Upper lobe of left lung (tissue), 6 donors: ENCODE measurements around the gene CALHM5. TPM values are rescaled to one million over a fixed set of nuclear protein-coding genes. Genes with fewer than 3 reads are reported as not detected.
"Not testable (repeated sequence)": the region's sequence is repeated elsewhere in the genome, so short reads cannot be mapped to it uniquely, and the experiment has no call there.

Experiments used
- ATAC-seq, 2 donors: fragments of 200-7000 bp; cut with Tn5 transposase; one replicate each; pipeline ENCODE4 v1.9.1; 2022; ENCODE audit warnings: mild to moderate bottlenecking in 2 of 2, moderate library complexity in 2 of 2; ENCODE audit not compliant: low FRiP score in 2 of 2
- DNase-seq, 2 donors: peaks; one replicate each; pipeline ENCODE4 v3.0.0-alpha.2; 2019 to 2020
- H3K27ac ChIP-seq, 4 donors: fragments of 200-600 bp; sonication (generic); one replicate each; pipeline ENCODE4 v1.5.1; 2016 to 2019
- H3K27me3 ChIP-seq, 4 donors: fragments of 200-600 bp; sonication (generic); one replicate each; pipeline ENCODE4 v1.5.1; 2017 to 2019
- H3K36me3 ChIP-seq, 4 donors: fragments of 200-600 bp; sonication (generic); one replicate each; pipeline ENCODE4 v1.5.1; 2016 to 2019
- H3K4me1 ChIP-seq, 4 donors: fragments of 200-600 bp; sonication (generic); one replicate each; pipeline ENCODE4 v1.5.1; 2018 to 2019
- H3K4me3 ChIP-seq, 4 donors: fragments of 200-600 bp; sonication (generic); one replicate each; pipeline ENCODE4 v1.5.1; 2017 to 2019; ENCODE audit warnings: mild to moderate bottlenecking in 2 of 4, moderate library complexity in 1 of 4
- H3K9me3 ChIP-seq, 4 donors: fragments of 200-600 bp; sonication (generic); one replicate each; pipeline ENCODE4 v1.5.1; 2018 to 2019
- CTCF ChIP-seq, 6 experiments: fragments of 450-650 bp in 4 of 6; fragments of 200-600 bp in 2 of 6; sonication (generic) in 2 of 6; IDR thresholded peaks; one replicate each; pipeline ENCODE4 v1.5.1; 2016 to 2019; ENCODE audit warnings: antibody characterized with exemption in 6 of 6
- EP300 ChIP-seq, 4 donors: sonication (generic); formaldehyde crosslinking; IDR thresholded peaks; one replicate each; pipeline ENCODE4 v1.5.1; 2017; ENCODE audit warnings: antibody characterized with exemption in 4 of 4, control low read depth in 2 of 4
- POLR2A ChIP-seq, 4 donors: fragments of 450-650 bp; IDR thresholded peaks; one replicate each; pipeline ENCODE4 v1.5.1; 2016 to 2017; ENCODE audit warnings: antibody characterized with exemption in 4 of 4, mild to moderate bottlenecking in 2 of 4
- POLR2AphosphoS5 ChIP-seq, 2 donors: sonication (generic); formaldehyde crosslinking; IDR thresholded peaks; one replicate each; pipeline ENCODE4 v1.5.1; 2017; ENCODE audit warnings: antibody characterized with exemption in 2 of 2
- WGBS, 2 donors: methylation state at CpG; one replicate each; pipeline ENCODE4 v1.1.5; 2017 to 2018; 5-methylcytosine and 5-hydroxymethylcytosine counted together
- total RNA-seq, 6 donors: library from RNA; depleted of rRNA in 4 of 6; stranded (reverse); fragments of >200 nt in 4 of 6; gene quantifications; one replicate each; pipeline versions ENCODE4 v1.1.0 to v1.2.1, GENCODE V29; 2016 to 2021
- donor health status: DM: no; HTN: no; CAD: no; lungs with moderate emphysema.
- donor health status: DM: no; HTN: yes; CAD: no; lungs with severe emphysema.

CALHM5 gene
- total RNA-seq, 6 donors from 2014 or later = 0.76 to 2.9 (median 1.2) TPM

- no peak for ATAC-seq
- TF ChIP-seq POLR2AphosphoS5 (IDR thresholded peaks at IDR 0.05) = no peak
- no peak for TF ChIP-seq EP300 (IDR thresholded peaks at IDR 0.05)
- no peak for TF ChIP-seq POLR2A (IDR thresholded peaks at IDR 0.05)
- no peak for TF ChIP-seq CTCF (IDR thresholded peaks at IDR 0.05)
- 87 to 91% methylated on average over 1 of the region's 1 CpG for WGBS, 2 donors
- no peak overlapping the region for H3K27ac ChIP-seq
- H3K27me3 ChIP-seq = no peaks in the 10 kb centered on the region
- no peaks in the 10 kb centered on the region for H3K4me1 ChIP-seq
- H3K9me3 ChIP-seq = no peaks in the 10 kb centered on the region
- DNase-seq = no peak
- H3K36me3 ChIP-seq = no peaks in the 10 kb centered on the region
- H3K4me3 ChIP-seq = no peak overlapping the region
Observed at GRCh38 chr6:116491610-116492330, 19.7 kb upstream of the CALHM5 start.

- H3K4me1 ChIP-seq = no peaks in the 10 kb centered on the region
- no peak overlapping the region for H3K27ac ChIP-seq
- H3K9me3 ChIP-seq = no peaks in the 10 kb centered on the region
- no peak overlapping the region for H3K4me3 ChIP-seq
- H3K36me3 ChIP-seq = no peaks in the 10 kb centered on the region
- DNase-seq (no peak), ATAC-seq (no peak)
- TF ChIP-seq POLR2A (IDR thresholded peaks at IDR 0.05) (no peak), POLR2AphosphoS5 (IDR thresholded peaks at IDR 0.05) (no peak), CTCF (IDR thresholded peaks at IDR 0.05) (no peak), EP300 (IDR thresholded peaks at IDR 0.05) (no peak)
- 69 to 81% methylated on average over 6 of the region's 6 CpGs for WGBS, 2 donors
- no peaks in the 10 kb centered on the region for H3K27me3 ChIP-seq
Observed at GRCh38 chr6:116492331-116493067, 18.9 kb upstream of the CALHM5 start.

DNA sequence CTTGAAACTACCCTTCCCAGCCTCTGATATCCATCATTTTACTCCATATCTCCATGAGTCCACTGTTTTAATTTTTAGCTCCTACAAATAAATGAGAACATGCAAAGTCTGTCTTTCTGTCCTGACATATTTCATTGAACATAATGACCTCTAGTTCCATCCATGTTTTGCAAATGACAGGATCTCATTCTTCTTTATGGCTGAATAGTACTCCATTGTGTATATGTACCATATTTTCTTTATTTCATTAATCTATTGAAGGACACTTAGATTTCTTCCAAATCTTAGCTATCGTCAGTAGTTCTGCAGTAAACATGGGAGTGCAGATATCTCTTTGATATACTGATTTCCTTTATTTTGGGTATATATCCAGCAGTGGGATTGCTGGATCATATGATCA, 16.3 kb upstream of the CALHM5 start:
- not testable (repeated sequence) for H3K4me3 ChIP-seq, H3K27me3 ChIP-seq, DNase-seq, H3K36me3 ChIP-seq, ATAC-seq, H3K9me3 ChIP-seq, H3K27ac ChIP-seq, H3K4me1 ChIP-seq
- 95 to 100% methylated on average over 1 of the region's 1 CpG for WGBS, 2 donors

GRCh38 chr6:116497113-116497676, 14.2 kb upstream of the CALHM5 start:
- ATAC-seq (no peak), DNase-seq (no peak)
- TF ChIP-seq POLR2AphosphoS5 (IDR thresholded peaks at IDR 0.05) (peak in 1 of 2 donors; percentile 19), EP300 (IDR thresholded peaks at IDR 0.05) (no peak), CTCF (IDR thresholded peaks at IDR 0.05) (no peak)
- no peak overlapping the region for H3K4me3 ChIP-seq
- H3K9me3 ChIP-seq = no peaks in the 10 kb centered on the region
- H3K27ac ChIP-seq = no peak overlapping the region
- no peaks in the 10 kb centered on the region for H3K27me3 ChIP-seq
- no peaks in the 10 kb centered on the region for H3K36me3 ChIP-seq
- WGBS, 2 donors = 56 to 83% methylated on average over 3 of the region's 3 CpGs
- no peaks in the 10 kb centered on the region for H3K4me1 ChIP-seq

DNA sequence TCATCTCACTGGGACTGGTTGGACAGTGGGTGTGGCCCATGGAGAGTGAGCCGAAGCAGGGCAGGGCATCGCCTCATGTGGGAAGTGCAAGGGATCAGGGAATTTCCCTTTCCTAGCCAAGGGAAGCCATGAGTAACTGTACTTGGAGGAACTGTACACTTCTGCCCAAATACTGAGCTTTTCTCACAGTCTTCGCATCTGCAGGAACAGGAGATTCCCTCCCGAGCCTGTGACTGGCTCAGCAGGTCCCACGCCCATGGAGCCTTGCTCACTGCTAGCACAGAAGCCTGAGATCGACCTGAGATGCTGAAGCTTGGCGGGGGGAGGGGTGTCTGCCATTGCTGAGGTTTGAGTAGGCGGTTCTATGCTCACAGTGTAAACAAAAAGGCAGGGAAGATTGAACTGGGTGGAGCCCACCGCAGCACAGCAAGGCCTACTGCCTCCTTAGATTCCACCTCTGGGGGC, 10.4 kb upstream of the CALHM5 start:
- DNase-seq (no peak), ATAC-seq (no peak)
- TF ChIP-seq EP300 (IDR thresholded peaks at IDR 0.05) = no peak
- TF ChIP-seq POLR2A (IDR thresholded peaks at IDR 0.05) = no peak
- no peak for TF ChIP-seq POLR2AphosphoS5 (IDR thresholded peaks at IDR 0.05)
- no peak for TF ChIP-seq CTCF (IDR thresholded peaks at IDR 0.05)

More for the DNA sequence above, 10.4 kb upstream of the CALHM5 start:
- Histone ChIP-seq H3K36me3 (no peaks in the 10 kb centered on the region), H3K27me3 (no peaks in the 10 kb centered on the region), H3K4me1 (no peaks in the 10 kb centered on the region), H3K9me3 (no peaks in the 10 kb centered on the region), H3K27ac (no peak overlapping the region), H3K4me3 (no peak overlapping the region)
- WGBS, 2 donors = 53 to 60% methylated on average over 8 to 9 of the region's 9 CpGs
